K562 (cell line): ENCODE results near the gene BRAP. TPM values are rescaled to one million over a fixed set of nuclear protein-coding genes. Genes with fewer than 3 reads are reported as not detected.

ENCODE experiments used
- CEBPB ChIP-seq: fragments of 450-650 bp; IDR thresholded peaks from 2 replicates; pipeline ENCODE4 v1.6.1; 2016; ENCODE audit warnings: missing genetic modification characterization, missing compliant biosample characterization
- E2F3 ChIP-seq: fragments of 250-450 bp; sonication (Bioruptor Pico); IDR thresholded peaks from 2 replicates; pipeline ENCODE4 v1.4.0; 2020; ENCODE audit warnings: mild to moderate bottlenecking
- E2F5 ChIP-seq: sonication (generic); formaldehyde crosslinking; IDR thresholded peaks from 2 replicates; pipeline ENCODE4 v1.8.0; 2022; ENCODE audit warnings: mild to moderate bottlenecking, missing genetic modification reagents
- ETV6 ChIP-seq, 3 experiments: fragments of 150-350 bp in 1 of 3; sonication (generic) in 1 of 3; formaldehyde crosslinking in 1 of 3; IDR thresholded peaks; 2 replicates each; pipeline versions ENCODE4 v1.6.1 to v1.8.0; 2014 to 2022; ENCODE audit warnings: borderline replicate concordance in 2 of 3, low read depth in 2 of 3, antibody characterized with exemption in 1 of 3, low read length in 1 of 3, mild to moderate bottlenecking in 1 of 3, missing genetic modification reagents in 1 of 3
- MYBL2 ChIP-seq, 2 experiments: fragments of 450-650 bp in 1 of 2; sonication (generic) in 1 of 2; formaldehyde crosslinking in 1 of 2; IDR thresholded peaks; 2 replicates each; pipeline versions ENCODE4 v1.6.1 to v1.8.1; 2017 to 2022; ENCODE audit warnings: borderline replicate concordance in 1 of 2, inconsistent platforms in 1 of 2, low read depth in 1 of 2, mild to moderate bottlenecking in 1 of 2, missing genetic modification reagents in 1 of 2, moderate library complexity in 1 of 2
- PCBP2 ChIP-seq: fragments of 200-400 bp; formaldehyde crosslinking; IDR thresholded peaks from 2 replicates; pipeline ENCODE4 v1.6.1; 2018; ENCODE audit warnings: low read length, low read depth, mild to moderate bottlenecking, moderate library complexity; ENCODE audit not compliant: poor library complexity, severe bottlenecking
- POLR2B ChIP-seq: fragments of 450-650 bp; IDR thresholded peaks from 2 replicates; pipeline ENCODE4 v1.6.1; 2018; ENCODE audit warnings: low read depth; ENCODE audit not compliant: partially characterized antibody
- RBM17 ChIP-seq: fragments of 200-400 bp; formaldehyde crosslinking; IDR thresholded peaks from 2 replicates; pipeline ENCODE4 v1.6.1; 2017; ENCODE audit warnings: low read depth, mild to moderate bottlenecking, low read length, borderline replicate concordance
- SMARCA4 ChIP-seq: fragments of 450-650 bp; IDR thresholded peaks from 2 replicates; pipeline ENCODE4 v1.6.1; 2016
- STAG1 ChIP-seq: sonication (generic); formaldehyde crosslinking; IDR thresholded peaks from 2 replicates; pipeline ENCODE4 v1.5.0; 2020; ENCODE audit warnings: missing genetic modification reagents, borderline replicate concordance
- SUPT5H ChIP-seq: fragments of 450-650 bp; IDR thresholded peaks from 2 replicates; pipeline ENCODE4 v1.6.1; 2016
- TAL1 ChIP-seq: fragments of 450-650 bp; IDR thresholded peaks from 2 replicates; pipeline ENCODE4 v1.6.1; 2016; ENCODE audit warnings: mild to moderate bottlenecking
- TCF3 ChIP-seq: sonication (generic); formaldehyde crosslinking; IDR thresholded peaks from 2 replicates; pipeline ENCODE4 v1.4.0; 2020; ENCODE audit warnings: mild to moderate bottlenecking, missing genetic modification reagents
- ZBTB5 ChIP-seq: fragments of 450-650 bp; IDR thresholded peaks from 2 replicates; pipeline ENCODE4 v1.6.1; 2017; ENCODE audit warnings: antibody characterized with exemption
- ZNF263 ChIP-seq: sonication (generic); formaldehyde crosslinking; IDR thresholded peaks from 2 replicates; pipeline ENCODE4 v1.8.0; 2022; ENCODE audit warnings: mild to moderate bottlenecking, missing genetic modification reagents, borderline replicate concordance
- ZNF592 ChIP-seq: fragments of 450-650 bp; IDR thresholded peaks from 2 replicates; pipeline ENCODE4 v1.6.1; 2017; ENCODE audit warnings: antibody characterized with exemption, mild to moderate bottlenecking
- ZNF740 ChIP-seq, 3 experiments: fragments of 200-800 bp in 1 of 3; sonication (Bioruptor generic) in 1 of 3; sonication (generic) in 1 of 3; formaldehyde crosslinking in 1 of 3; IDR thresholded peaks; 2 replicates each; pipeline versions ENCODE4 v1.6.1 to v1.8.0; 2016 to 2022; ENCODE audit warnings: mild to moderate bottlenecking in 2 of 3, missing compliant biosample characterization in 2 of 3, missing genetic modification characterization in 2 of 3, missing genetic modification reagents in 1 of 3
- polyA plus RNA-seq, 8 experiments: library from polyadenylated mRNA; depleted of rRNA in 4 of 8; stranded (reverse) in 5 of 8; unstranded in 3 of 8; fragments of >200 nt; fragmentation: Nextera tagmentation in 2 of 8; fragmentation: Illumina TruSeq in 1 of 8; extraction: Ambion mirVana in 2 of 8; extraction: Trizol in 1 of 8; gene quantifications; 2 replicates each; pipeline versions ENCODE4 v1.2.1 to v1.2.3, GENCODE V29; 2011 to 2014; ENCODE audit warnings: inconsistent platforms in 1 of 8, missing spikeins in 1 of 8
- total RNA-seq, 7 experiments: library from RNA; depleted of rRNA in 6 of 7; stranded (reverse); fragments of >200 nt in 6 of 7; fragmentation: Illumina TruSeq in 2 of 7; extraction: Trizol in 2 of 7; gene quantifications; 2 replicates each; pipeline versions ENCODE4 v1.2.1 to v1.2.3, GENCODE V29; 2011 to 2021; ENCODE audit warnings: low replicate concordance in 1 of 7
- TF ChIP-seq, protein P1 (sequence below): IDR thresholded peaks from 3 replicates; pipeline ENCODE4 v1.6.1; 2011; ENCODE audit warnings: borderline replicate concordance, mild to moderate bottlenecking; ENCODE audit not compliant: insufficient read length, insufficient read depth

The BRAP gene
- total and polyA plus RNA-seq, 9 of the 15 experiments (the other 6 are each of a cell fraction or from before 2014, with no cell fraction given): 2.2 to 32.6 (median 27.5) TPM

DNA sequence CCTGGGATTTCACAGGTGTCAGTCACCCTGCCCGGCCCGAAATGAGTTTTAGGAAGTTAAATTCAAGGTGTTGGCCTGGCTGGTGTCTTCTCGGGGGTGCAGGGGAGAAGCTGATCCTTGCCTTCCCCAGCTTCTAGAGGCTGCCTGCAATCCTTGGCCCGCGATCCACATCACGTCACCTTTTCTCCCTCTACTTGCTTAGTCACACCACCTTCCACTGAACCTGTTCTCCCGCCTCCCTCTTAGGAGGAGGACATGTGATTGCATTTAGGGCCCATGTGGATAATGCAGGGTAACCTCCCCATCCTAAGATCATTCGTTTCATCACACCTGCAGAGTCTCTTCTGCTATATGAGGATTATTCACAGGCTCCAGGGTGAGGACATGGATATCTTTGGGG, 61.2 kb downstream of the BRAP start (continued):
- TF ChIP-seq ZNF592: 0 out of 2 replicates have a peak, but pooled peaks have one; percentile 36
- peak; percentile 70; the same call in 1 of the 2 replicates for TF ChIP-seq ZNF263 (CRISPR knock-in tag)
- no peak for TF ChIP-seq ZBTB5
- TF ChIP-seq ZNF740 (CRISPR knock-in tag; IDR thresholded peaks at IDR 0.05): no peak
- no peak for TF ChIP-seq ZNF740 (tag; IDR thresholded peaks at IDR 0.05)
- no peak for TF ChIP-seq MYBL2 (IDR thresholded peaks at IDR 0.05; ENCODE audit: low read depth)
- no peak for TF ChIP-seq MYBL2 (CRISPR knock-in tag; IDR thresholded peaks at IDR 0.05; ENCODE audit: borderline replicate concordance)
- no peak for TF ChIP-seq TCF3 (CRISPR knock-in tag)
- no peak for TF ChIP-seq E2F5 (CRISPR knock-in tag)
- TF ChIP-seq STAG1 (CRISPR knock-in tag): no peak
- TF ChIP-seq RBM17: no peak
- no peak for TF ChIP-seq PCBP2
- no peak for TF ChIP-seq ETV6 (IDR thresholded peaks at IDR 0.05; ENCODE audit: borderline replicate concordance in 1 of 2, low read depth in 2 of 2, low read length in 1 of 2)
- TF ChIP-seq ETV6 (CRISPR knock-in tag; IDR thresholded peaks at IDR 0.05; ENCODE audit: borderline replicate concordance): no peak
- TF ChIP-seq, protein P1, sequence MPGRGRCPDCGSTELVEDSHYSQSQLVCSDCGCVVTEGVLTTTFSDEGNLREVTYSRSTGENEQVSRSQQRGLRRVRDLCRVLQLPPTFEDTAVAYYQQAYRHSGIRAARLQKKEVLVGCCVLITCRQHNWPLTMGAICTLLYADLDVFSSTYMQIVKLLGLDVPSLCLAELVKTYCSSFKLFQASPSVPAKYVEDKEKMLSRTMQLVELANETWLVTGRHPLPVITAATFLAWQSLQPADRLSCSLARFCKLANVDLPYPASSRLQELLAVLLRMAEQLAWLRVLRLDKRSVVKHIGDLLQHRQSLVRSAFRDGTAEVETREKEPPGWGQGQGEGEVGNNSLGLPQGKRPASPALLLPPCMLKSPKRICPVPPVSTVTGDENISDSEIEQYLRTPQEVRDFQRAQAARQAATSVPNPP: no peak
- no peak for TF ChIP-seq SUPT5H
- TF ChIP-seq TAL1: no peak
- TF ChIP-seq POLR2B: no peak
- peak; percentile 41; the same call in 1 of the 2 replicates for TF ChIP-seq SMARCA4
- TF ChIP-seq E2F3: no peak
- peak; percentile 39; the same call in 1 of the 2 replicates for TF ChIP-seq CEBPB
